ENCODE measurements around the gene MAP4.
"Not testable (repeated sequence)": the region's sequence is repeated elsewhere in the genome, so short reads cannot be mapped to it uniquely, and the experiment has no call there.

MAP4 gene

GRCh38 chr3:47890828-47891612 lies 125.2 kb downstream of the MAP4 start:
- no peak overlapping the region for H3K4me3 ChIP-seq (ENCODE audit: low read depth, low read length)
- no peak for TF ChIP-seq CTCF (IDR thresholded peaks at IDR 0.05; ENCODE audit: borderline replicate concordance, insufficient read depth, low read depth, low read length)

- no peak overlapping the region for H3K4me3 ChIP-seq (ENCODE audit: low read depth, low read length)
These were observed 125.9 kb downstream of the MAP4 start for GRCh38 chr3:47890126-47890827.

GRCh38 chr3:47888986-47889757 lies 127.0 kb downstream of the MAP4 start:
- no peak overlapping the region for H3K4me3 ChIP-seq (ENCODE audit: low read depth, low read length)

More at GRCh38 chr3:47890126-47890827, 125.9 kb downstream of the MAP4 start:
- no peak for TF ChIP-seq CTCF (IDR thresholded peaks at IDR 0.05; ENCODE audit: borderline replicate concordance, insufficient read depth, low read depth, low read length)

GRCh38 chr3:47887991-47888390 lies 128.2 kb downstream of the MAP4 start:
- not testable (repeated sequence) for H3K4me3 ChIP-seq (ENCODE audit: low read depth, low read length)

More at GRCh38 chr3:47888986-47889757, 127.0 kb downstream of the MAP4 start:
- TF ChIP-seq CTCF (IDR thresholded peaks at IDR 0.05; ENCODE audit: borderline replicate concordance, insufficient read depth, low read depth, low read length) = no peak

- H3K4me3 ChIP-seq (ENCODE audit: low read depth, low read length) = no peak overlapping the region
- no peak for TF ChIP-seq CTCF (IDR thresholded peaks at IDR 0.05; ENCODE audit: borderline replicate concordance, insufficient read depth, low read depth, low read length)
These were observed 131.0 kb downstream of the MAP4 start for GRCh38 chr3:47885168-47885567.

- no peak overlapping the region for H3K4me3 ChIP-seq (ENCODE audit: low read depth, low read length)
- TF ChIP-seq CTCF (IDR thresholded peaks at IDR 0.05; ENCODE audit: borderline replicate concordance, insufficient read depth, low read depth, low read length) = no peak
These were observed 131.6 kb downstream of the MAP4 start for GRCh38 chr3:47884603-47885002.

GRCh38 chr3:47882338-47882737 lies 133.9 kb downstream of the MAP4 start:
- TF ChIP-seq CTCF (IDR thresholded peaks at IDR 0.05; ENCODE audit: borderline replicate concordance, insufficient read depth, low read depth, low read length) = no peak
- H3K4me3 ChIP-seq (ENCODE audit: low read depth, low read length) = no peak overlapping the region
